GM19328 (cell line): ENCODE measurements around the gene HOXC11.

Experiments
- ATAC-seq: cut with Tn5 transposase; IDR thresholded peaks from one replicate; pipeline ENCODE4 v1.9.1; 2021; ENCODE audit warnings: mild to moderate bottlenecking, moderate library complexity; ENCODE audit not compliant: unreplicated experiment

HOXC11 gene

GRCh38 chr12:53972722-53973235, at the start of gene HOXC11:
HOXC11 (plus strand) TSS chr12:53973126; CDS start chr12:53973242, 116 bp downstream.
- no peak for ATAC-seq

DNA sequence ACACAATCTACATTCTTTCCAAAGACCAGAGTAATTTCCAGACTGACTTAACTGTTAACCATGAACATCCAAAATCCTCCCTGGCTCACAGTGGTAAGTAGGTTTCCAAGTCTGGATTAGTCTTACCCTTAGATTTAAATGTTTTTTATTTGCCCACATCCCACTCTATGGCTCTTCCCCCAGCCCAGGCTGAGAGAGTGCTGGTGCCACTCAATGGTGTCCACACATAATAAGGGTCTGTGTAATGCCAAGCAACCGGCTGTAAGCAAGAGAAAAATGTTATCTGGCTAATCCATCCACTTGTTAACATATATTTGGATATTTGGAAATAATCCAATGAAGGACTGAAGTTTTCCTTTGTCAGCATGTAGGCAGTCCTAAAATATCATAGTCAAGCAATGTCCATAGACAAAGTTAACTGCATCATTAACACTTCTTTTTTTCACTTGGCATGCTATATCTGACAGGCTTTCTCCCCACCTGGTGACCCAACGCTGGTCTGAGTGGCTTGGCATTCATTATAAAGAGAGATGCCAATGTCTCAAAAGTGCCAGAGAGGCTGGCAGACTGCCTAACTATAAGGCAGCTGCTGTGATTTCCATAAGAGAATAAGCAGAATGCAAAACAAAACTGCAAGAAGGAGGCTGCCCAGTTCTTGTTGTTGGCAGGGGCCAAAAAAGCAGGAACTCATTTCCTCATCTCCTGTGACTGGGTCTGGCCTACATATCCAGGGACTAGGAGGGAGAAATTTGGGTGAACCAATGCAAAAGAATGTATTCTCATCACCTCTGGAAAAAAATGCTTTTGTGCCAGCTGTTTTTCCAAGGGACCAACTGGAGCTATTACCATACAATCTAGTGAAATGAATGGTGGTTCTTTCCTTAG, 48.2 kb upstream of the HOXC11 start:
- ATAC-seq, result no peak

- ATAC-seq, result no peak
Measured at GRCh38 chr12:53927220-53928029, 45.5 kb upstream of the HOXC11 start.

- no peak for ATAC-seq
Measured at GRCh38 chr12:53928054-53928835, 44.7 kb upstream of the HOXC11 start.

- no peak for ATAC-seq
Measured at GRCh38 chr12:53929527-53929926, 43.4 kb upstream of the HOXC11 start.

GRCh38 chr12:53930591-53931255, 42.2 kb upstream of the HOXC11 start:
- ATAC-seq, result no peak

DNA sequence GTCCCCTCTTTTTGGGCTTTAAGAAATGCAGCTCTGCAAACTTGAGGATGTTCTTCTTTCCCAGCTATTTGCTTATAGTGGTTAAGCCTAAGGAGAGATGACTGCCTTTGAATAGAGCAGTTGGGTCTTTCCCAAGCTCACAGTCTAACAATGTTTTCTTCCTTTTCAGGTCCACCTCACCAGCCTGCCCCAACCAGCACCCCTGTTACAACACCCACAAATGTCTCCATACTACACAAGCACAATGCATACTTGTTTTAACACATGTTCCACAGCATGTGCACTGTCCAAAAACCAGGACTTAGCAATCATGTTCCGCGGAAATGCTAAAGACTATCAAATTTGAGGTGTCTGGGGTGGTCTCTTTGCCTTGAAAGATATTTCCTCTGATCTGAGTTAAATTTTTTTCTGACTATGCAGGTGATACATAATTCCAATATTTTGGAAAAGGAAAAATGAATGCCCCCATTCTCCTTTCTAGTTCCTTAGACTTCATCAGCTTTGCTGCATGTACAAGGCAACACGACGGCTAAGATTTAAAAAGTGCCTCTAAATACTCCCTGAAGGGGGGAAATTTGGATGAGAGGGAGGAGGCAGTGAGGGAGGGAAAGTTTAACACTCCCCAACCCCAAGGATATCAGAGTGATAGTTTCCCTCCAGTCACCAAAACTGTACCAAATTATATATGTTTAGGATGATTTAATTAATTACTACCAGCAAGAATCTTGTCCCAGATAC, 40.9 kb upstream of the HOXC11 start:
- no peak for ATAC-seq

DNA sequence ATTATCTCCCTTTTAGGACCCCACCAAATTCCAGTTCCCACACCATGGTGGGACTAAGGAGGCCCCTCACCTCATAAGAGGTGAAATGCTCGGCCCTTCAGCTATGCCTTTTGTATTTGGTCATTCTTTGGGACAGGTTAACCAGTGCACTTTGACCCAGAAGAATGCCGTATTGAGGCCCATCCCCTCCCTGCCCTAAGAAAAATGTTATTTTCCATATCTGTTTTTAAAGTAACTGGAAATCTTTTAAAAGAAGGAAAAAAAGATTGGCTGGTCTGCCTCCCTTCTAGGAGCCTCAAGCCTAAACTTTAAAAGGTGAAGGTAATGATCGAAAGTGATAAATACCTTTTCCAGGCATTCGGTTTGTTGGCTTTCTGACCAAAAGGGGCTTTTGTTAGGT, 40.0 kb upstream of the HOXC11 start:
- no peak for ATAC-seq

DNA sequence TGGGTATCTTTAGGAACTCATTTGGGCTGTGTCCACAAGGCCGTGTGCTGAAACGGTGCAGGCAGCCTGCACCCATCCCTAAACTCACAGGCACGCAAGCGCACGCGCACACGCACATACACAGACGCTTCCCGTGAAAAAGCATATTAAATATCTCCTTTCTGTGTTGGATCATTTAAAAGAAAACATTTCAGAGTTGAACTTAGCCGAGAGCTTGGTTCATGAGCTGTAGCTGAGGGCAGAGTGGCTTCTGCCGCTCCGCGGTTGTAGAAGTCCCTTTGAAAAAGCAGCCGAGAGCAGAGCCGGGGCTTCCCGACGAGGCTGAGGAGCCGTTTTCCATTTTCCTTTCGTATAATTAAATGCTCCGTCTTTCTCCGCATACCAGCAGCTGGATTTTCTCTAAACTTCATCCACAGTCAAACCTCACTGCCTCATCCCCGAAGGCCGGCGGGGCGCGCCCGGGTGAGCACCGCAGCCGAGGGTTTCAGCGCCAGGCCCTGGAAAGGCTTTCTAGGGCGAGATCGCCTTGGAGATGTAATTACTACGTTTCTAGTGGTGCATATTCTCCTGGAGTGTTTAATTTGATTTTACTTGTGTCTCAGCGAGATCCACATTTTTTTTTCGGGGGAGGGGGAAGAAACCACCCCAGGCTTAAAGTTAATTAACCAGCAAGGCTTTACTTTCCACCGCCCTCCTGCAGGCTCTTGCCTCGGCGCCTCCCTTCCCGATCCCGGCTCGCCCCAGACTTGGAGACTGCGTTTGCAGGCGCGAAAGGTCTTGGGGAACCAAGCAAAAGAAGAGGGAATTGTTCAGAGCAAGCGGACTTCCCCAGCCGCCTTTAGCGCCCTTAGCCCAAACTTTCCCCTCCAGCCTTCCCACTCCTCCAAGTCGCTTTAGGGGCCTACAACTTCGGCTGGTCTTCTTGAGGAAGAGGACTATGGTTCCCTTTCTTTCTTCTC, 37.3 kb upstream of the HOXC11 start:
- no peak for ATAC-seq

DNA sequence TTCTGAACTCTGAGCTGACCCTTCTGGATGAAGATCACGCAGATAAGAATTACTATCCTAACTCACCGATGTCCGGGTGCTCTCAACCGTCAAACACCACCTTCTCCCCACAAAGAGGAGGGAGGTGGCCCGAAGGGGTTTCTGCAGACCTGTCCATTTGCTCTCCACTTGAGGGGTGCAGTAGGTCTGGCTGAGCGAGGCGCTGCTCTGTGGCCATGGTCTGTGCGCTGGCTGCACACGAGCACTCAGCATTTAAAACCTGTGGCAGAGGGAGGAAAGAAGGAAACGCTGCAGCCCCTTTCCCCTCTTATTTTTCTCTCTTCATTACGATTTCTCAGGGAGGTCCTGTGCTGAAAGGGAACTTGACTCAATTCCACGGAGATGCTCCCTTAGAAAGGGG, 35.8 kb upstream of the HOXC11 start:
- ATAC-seq, result no peak

DNA sequence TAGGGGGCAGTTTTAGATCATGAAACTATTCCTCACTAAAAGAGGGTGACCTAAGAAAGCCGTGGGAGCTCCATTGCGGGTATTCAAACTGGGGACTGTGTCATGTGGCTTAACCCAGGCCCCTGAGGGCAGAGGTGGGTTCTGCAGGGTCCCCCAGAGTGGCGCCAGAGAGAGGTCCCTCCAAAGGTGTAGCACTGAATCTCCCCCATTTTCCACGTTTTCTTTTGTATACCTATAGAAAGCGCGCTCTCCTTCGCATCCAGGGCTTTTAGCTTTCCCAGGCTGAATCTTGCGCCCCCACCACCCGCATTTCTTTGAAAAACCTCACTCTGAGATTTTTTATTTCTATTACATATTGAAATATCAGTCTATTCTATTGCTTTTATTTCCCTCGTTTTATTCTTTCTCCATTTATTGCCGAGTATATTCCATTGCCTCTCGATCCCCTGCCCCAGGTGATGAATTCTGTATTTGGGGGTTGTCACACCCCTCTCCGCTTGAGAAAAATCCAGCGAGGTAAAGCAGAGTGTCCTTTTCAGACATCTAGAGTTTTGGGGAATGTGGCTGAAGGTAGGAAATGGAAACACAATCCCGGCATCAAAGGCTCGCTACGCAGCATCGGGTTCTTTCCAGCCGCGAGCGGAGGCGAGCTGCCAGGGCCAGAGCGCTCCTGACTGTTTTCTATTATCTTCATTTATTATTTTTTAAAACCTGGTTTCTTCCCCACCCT, 35.2 kb upstream of the HOXC11 start:
- no peak for ATAC-seq

DNA sequence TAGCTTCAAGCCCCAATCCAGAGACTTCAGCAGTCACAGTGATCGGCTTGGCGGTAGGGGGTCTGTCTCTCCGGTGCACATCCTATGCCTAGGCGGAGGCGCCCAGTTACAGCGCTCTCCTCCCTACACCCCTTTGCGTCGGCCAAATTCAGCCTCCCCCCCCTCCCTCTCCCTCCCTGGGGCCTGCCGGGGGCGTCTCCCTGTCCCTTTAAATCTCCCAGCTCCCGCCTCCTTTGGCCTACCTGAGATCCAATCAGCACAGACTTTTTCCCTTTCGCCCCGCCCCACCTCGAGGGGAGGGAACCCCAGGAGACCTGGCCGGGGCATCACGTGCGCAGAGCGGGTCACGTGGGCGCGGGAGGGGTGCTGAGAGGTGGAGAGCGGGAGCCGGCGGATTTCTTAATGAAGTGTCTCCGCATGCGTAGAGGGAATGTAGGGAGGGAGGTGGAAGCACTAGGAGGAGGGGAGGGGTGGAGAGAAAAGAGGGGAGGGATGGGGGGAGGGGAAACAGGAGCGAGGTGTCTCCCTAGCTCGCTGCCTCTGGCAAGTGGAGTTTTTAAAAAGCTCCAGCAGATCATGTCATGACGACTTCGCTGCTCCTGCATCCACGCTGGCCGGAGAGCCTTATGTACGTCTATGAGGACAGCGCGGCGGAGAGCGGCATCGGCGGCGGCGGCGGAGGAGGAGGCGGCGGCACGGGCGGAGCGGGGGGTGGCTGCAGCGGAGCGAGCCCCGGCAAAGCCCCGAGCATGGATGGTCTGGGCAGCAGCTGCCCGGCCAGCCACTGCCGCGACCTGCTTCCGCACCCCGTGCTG, 34.4 kb upstream of the HOXC11 start, which contains the start of gene HOXC13:
Gene HOXC13 (plus strand): TSS at position 506 of the 815 bp plus-strand sequence. CDS start 76 bp downstream, at position 582.
- ATAC-seq, result no peak

- ATAC-seq, result no peak
Measured at GRCh38 chr12:53939141-53940108, 33.5 kb upstream of the HOXC11 start.

- no peak for ATAC-seq
Measured at GRCh38 chr12:53940443-53941014, 32.4 kb upstream of the HOXC11 start.

DNA sequence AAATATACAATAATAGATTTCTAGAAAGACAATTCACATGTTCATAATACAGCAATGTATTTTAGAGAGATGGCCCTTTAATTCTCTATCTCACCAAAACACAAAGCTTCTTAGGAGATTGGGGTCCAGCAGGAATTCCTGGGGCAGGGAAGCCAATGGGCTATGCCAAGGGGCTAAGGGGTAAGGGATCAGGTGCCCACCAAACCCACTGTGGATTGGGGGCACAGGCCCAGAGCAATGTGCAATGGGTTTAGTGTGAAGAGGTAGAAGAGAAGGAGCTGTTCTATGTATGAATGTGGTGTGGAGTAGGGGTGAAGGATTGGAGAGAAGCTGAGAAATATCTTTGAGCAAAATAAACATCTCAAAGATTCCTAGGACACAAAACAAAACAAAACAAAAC, 31.7 kb upstream of the HOXC11 start:
- ATAC-seq, result no peak
